ENCODE data around the gene ABCC8. TPM values are rescaled to one million over a fixed set of nuclear protein-coding genes. Genes with fewer than 3 reads are reported as not detected.

ABCC8 gene
- total RNA-seq, result not detected

DNA sequence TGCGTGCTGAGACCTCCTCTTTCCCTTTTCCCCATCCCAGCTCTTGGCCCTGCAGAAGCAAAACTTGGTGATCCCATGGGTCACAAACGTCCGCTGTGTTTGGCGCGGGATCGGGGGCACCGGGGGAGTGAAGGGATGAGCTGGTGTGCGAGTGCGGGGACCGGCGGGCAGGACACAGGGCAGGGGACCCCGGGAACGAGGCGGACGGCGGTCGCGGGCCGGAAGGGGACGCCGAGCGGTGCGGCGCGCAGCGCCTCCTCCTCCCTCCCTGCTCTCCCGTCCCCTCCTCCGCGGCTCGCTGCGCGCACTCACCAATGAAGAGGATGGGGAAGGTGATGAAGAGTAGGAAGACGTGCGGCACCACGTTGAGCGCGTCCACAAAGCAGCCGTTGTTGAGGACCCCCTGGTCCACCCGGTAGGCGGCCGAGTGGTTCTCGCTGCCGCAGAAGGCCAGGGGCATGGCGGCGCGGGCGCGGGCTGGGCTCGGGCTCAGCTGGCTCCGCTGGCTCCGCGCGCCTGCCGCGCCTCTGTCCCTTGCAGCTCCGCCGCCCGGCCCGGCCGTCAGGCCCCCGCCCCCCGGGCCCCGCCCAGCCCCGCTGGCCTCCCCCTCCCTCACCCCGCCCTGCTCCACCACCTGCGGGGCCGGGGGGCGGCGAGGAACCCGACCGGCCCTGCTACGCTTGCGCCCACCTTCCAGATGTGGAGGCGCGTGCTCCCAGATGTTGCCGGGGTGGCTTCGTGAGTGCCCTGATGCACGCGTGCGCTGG lies at the start of gene ABCC8:
TSS of gene ABCC8 (minus strand) at position 529 of the 767 bp plus-strand sequence. CDS start at position 460, 69 bp downstream.
- Mint-ChIP-seq H3K4me3 (peak within 1 kb of the TSS; percentile 58 to 71), H3K27me3 (ENCODE audit: low read depth) (peaks cover 68% of the 10 kb centered on the region), H3K27ac (no peak within 1 kb of the TSS), H3K36me3 (ENCODE audit: insufficient read depth in 2 of 2) (no peaks in the 10 kb centered on the region), H3K9me3 (no peaks in the 10 kb centered on the region), H3K4me1 (ENCODE audit: low read depth) (peaks cover 8% of the 10 kb centered on the region)
- peak in 1 of 2 donors; percentile 3 for DNase-seq
- peak in 1 of 2 donors; percentile 24 for ATAC-seq (replicated peaks in 1 of 2)

DNA sequence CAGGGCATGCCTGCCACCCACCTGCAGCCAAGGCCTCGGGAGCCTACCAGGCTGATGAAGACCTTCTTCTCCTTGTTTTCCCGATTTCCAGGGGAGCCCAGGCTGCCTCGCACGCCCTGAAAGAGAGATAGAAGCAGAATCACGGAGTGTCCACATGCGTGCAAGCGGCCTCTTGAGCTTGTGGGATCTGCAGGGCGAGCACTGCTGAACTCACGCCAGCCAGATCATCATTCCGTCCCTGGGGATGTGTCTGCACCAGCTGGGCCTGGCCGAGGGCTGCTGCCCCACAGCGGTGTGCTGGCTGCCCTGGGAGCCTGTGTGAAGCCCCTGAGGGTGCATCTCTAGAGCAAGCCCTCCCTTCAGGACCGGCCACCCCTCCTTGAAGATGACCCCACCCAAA lies 49.7 kb upstream of the ABCC8 start:
- no peak overlapping the region for H3K4me3 Mint-ChIP-seq
- no peaks in the 10 kb centered on the region for H3K27me3 Mint-ChIP-seq (ENCODE audit: low read depth)
- no peaks in the 10 kb centered on the region for H3K4me1 Mint-ChIP-seq (ENCODE audit: low read depth)
- no peak overlapping the region for H3K27ac Mint-ChIP-seq
- H3K36me3 Mint-ChIP-seq (ENCODE audit: insufficient read depth in 2 of 2), result no peaks in the 10 kb centered on the region
- DNase-seq (no peak), ATAC-seq (replicated peaks in 1 of 2) (no peak)
- H3K9me3 Mint-ChIP-seq, result no peaks in the 10 kb centered on the region

GRCh38 chr11:17525570-17525969 lies 48.9 kb upstream of the ABCC8 start:
- H3K4me1 Mint-ChIP-seq (ENCODE audit: low read depth), result no peaks in the 10 kb centered on the region
- DNase-seq (no peak), ATAC-seq (replicated peaks in 1 of 2) (no peak)
- no peak overlapping the region for H3K4me3 Mint-ChIP-seq
- H3K9me3 Mint-ChIP-seq, result no peaks in the 10 kb centered on the region
- H3K27me3 Mint-ChIP-seq (ENCODE audit: low read depth), result no peaks in the 10 kb centered on the region
- H3K27ac Mint-ChIP-seq, result no peak overlapping the region
- no peaks in the 10 kb centered on the region for H3K36me3 Mint-ChIP-seq (ENCODE audit: insufficient read depth in 2 of 2)

- Mint-ChIP-seq H3K9me3 (no peaks in the 10 kb centered on the region), H3K27ac (no peak overlapping the region), H3K4me3 (no peak overlapping the region), H3K36me3 (ENCODE audit: insufficient read depth in 2 of 2) (no peaks in the 10 kb centered on the region), H3K4me1 (ENCODE audit: low read depth) (no peaks in the 10 kb centered on the region), H3K27me3 (ENCODE audit: low read depth) (no peaks in the 10 kb centered on the region)
- DNase-seq (no peak), ATAC-seq (replicated peaks in 1 of 2) (no peak)
These were observed 47.6 kb upstream of the ABCC8 start for GRCh38 chr11:17524221-17524620.

DNA sequence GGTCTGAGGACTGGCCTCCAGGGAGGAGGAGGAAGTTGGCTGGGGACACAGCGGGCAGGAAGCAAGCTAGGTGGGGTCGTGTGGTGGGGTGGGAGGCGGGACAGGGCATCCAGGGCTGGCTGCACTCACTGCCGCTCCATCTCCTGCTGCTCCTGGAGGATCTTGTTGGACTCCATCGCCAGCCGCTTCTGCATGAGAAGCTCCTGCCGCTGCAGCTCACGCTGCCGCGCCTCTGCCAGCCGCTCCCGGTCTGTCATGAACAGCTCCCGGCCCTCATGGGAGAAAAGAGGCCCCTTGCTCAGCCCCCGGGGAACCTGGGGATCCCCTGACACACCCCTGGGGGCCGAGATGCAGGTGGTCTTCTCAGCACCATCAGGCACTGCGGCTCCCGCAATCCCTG lies 46.0 kb upstream of the ABCC8 start:
- Mint-ChIP-seq H3K9me3 (no peaks in the 10 kb centered on the region), H3K4me1 (ENCODE audit: low read depth) (no peaks in the 10 kb centered on the region), H3K27me3 (ENCODE audit: low read depth) (no peaks in the 10 kb centered on the region)

GRCh38 chr11:17521106-17521900 lies 44.7 kb upstream of the ABCC8 start:
- no peaks in the 10 kb centered on the region for H3K9me3 Mint-ChIP-seq
- no peaks in the 10 kb centered on the region for H3K4me1 Mint-ChIP-seq (ENCODE audit: low read depth)
- H3K4me3 Mint-ChIP-seq, result no peak overlapping the region
- H3K36me3 Mint-ChIP-seq (ENCODE audit: insufficient read depth in 2 of 2), result no peaks in the 10 kb centered on the region
- no peak for ATAC-seq (replicated peaks in 1 of 2)
- DNase-seq, result no peak
- no peak overlapping the region for H3K27ac Mint-ChIP-seq
- peaks cover 4% of the 10 kb centered on the region for H3K27me3 Mint-ChIP-seq (ENCODE audit: low read depth)

More for the DNA sequence above, 46.0 kb upstream of the ABCC8 start:
- Mint-ChIP-seq H3K27ac (no peak overlapping the region), H3K4me3 (no peak overlapping the region), H3K36me3 (ENCODE audit: insufficient read depth in 2 of 2) (no peaks in the 10 kb centered on the region)
- DNase-seq (no peak), ATAC-seq (replicated peaks in 1 of 2) (no peak)

DNA sequence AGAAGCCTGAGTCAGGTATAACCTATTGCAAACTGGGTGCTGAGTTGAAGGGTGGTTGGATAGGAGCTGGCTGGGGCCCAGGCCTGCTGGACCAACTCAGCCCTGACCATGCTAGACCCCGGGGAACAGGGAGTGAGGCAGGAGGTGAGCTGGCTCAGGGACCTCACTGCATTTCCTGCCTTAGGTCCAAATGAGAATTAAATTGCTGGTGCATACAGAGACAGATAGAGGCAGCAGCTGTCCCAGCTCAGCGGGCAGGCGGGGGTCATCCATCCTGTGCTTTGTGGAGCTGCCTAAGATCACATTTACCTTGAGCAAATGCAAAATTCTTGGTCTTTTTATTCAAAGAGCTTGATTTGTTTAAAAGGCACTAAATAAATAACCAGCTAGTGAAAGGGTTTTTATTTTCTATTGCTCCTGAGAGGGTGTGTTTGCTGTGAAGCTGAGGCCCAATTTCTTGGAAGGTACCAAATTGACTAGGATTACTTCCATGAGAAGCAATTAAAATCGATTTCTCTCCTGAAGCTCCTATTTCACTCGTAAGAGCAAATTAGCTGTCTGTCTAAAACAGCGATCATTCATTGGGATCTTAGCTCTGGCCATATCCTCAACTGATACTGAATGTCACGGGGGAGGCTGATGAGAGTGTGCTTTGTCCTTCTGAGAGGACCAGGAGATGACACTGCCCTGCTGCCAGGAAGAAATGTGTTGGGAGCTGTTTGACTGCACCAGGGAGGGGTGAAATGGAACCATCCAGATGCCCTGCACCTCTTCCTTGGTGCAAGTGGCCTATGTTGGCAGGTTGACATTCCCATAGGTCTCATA lies 42.6 kb upstream of the ABCC8 start:
- DNase-seq (no peak), ATAC-seq (replicated peaks in 1 of 2) (no peak)
- Mint-ChIP-seq H3K27me3 (ENCODE audit: low read depth) (peaks cover 11% of the 10 kb centered on the region), H3K4me1 (ENCODE audit: low read depth) (no peaks in the 10 kb centered on the region), H3K27ac (no peak overlapping the region), H3K4me3 (no peak overlapping the region), H3K36me3 (ENCODE audit: insufficient read depth in 2 of 2) (no peaks in the 10 kb centered on the region), H3K9me3 (no peaks in the 10 kb centered on the region)

GRCh38 chr11:17518366-17518765 lies 41.7 kb upstream of the ABCC8 start:
- no peak overlapping the region for H3K4me3 Mint-ChIP-seq
- H3K36me3 Mint-ChIP-seq (ENCODE audit: insufficient read depth in 2 of 2), result no peaks in the 10 kb centered on the region
- H3K27ac Mint-ChIP-seq, result no peak overlapping the region
- peaks cover 11% of the 10 kb centered on the region for H3K27me3 Mint-ChIP-seq (ENCODE audit: low read depth)
- no peaks in the 10 kb centered on the region for H3K9me3 Mint-ChIP-seq
- DNase-seq, result no peak
- H3K4me1 Mint-ChIP-seq (ENCODE audit: low read depth), result peaks cover 5% of the 10 kb centered on the region
- no peak for ATAC-seq (replicated peaks in 1 of 2)

- peaks cover 19% of the 10 kb centered on the region for H3K27me3 Mint-ChIP-seq (ENCODE audit: low read depth)
- H3K27ac Mint-ChIP-seq, result no peak overlapping the region
- no peak overlapping the region for H3K4me3 Mint-ChIP-seq
- H3K36me3 Mint-ChIP-seq (ENCODE audit: insufficient read depth in 2 of 2), result no peaks in the 10 kb centered on the region
- no peaks in the 10 kb centered on the region for H3K9me3 Mint-ChIP-seq
- DNase-seq (no peak), ATAC-seq (replicated peaks in 1 of 2) (no peak)
- H3K4me1 Mint-ChIP-seq (ENCODE audit: low read depth), result peaks cover 9% of the 10 kb centered on the region
These were observed 40.5 kb upstream of the ABCC8 start for GRCh38 chr11:17517186-17517585.

DNA sequence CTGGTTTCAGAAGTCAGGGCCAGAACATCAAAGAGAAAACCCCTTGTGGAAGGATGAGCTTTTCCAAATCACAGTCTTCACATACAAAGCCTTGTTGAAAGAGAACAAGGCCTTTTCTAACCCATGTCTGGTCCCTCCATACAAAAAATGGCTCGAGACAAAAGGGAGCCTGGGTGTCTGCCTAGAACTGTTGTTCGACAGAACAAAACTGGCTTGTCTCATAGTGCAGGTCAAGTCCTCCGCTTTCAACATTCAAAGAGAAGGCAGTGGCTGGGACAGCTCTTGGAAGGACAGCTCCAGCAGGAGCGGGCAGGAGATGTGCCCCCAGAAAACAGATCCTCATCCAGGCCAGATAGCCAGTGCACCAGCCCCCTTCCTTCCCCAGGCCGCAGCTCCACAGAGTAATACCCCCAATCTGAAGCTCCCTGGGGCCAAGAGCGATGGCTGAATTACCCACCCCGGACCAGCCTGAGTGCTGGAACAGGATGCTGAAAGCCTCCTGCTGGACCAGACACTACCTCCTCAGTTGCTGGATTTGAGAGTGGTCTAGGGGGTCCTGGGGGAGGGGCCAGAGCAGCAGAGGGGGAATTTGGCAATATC lies 40.0 kb upstream of the ABCC8 start:
- H3K4me3 Mint-ChIP-seq, result no peak overlapping the region
- peaks cover 19% of the 10 kb centered on the region for H3K27me3 Mint-ChIP-seq (ENCODE audit: low read depth)
- no peaks in the 10 kb centered on the region for H3K36me3 Mint-ChIP-seq (ENCODE audit: insufficient read depth in 2 of 2)
- peaks cover 9% of the 10 kb centered on the region for H3K4me1 Mint-ChIP-seq (ENCODE audit: low read depth)
- ATAC-seq (replicated peaks in 1 of 2), result no peak
- H3K9me3 Mint-ChIP-seq, result no peaks in the 10 kb centered on the region
- no peak for DNase-seq
- H3K27ac Mint-ChIP-seq, result no peak overlapping the region

DNA sequence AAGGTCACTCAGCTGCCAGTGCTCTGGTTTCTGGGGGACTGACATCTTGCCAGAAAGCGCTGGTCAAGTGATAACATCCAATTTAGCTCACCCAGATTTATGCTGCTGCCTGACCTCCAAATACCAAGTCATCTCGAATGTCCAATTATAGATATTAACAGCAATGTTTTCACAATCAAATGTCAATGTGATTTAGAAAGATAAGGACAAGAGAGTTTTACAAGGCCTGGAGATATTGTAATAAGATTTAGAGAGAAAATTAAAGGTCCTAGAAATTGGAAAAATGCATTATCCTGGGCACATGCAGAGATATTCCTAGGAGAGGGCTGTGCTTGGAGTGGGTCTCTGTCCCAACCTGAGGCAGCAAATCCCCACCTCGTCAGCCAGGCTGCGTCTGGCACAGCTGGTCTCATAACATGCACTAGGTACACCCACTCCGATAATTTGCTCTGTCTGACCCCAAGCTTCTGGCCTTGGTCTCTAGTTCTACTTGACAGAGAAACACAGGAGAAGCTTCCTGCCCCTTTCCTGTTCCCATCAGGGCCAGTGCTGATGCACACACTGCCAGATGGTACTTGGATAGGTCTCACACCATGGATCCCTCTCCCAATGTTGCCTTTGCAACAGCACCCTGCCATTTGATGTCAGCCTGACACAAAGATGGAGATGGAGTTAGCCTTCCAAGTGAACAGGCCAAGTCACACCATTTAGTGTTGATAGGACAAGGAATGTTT lies 39.0 kb upstream of the ABCC8 start:
- H3K27me3 Mint-ChIP-seq (ENCODE audit: low read depth), result peaks cover 19% of the 10 kb centered on the region
- no peaks in the 10 kb centered on the region for H3K36me3 Mint-ChIP-seq (ENCODE audit: insufficient read depth in 2 of 2)
- H3K4me1 Mint-ChIP-seq (ENCODE audit: low read depth), result peaks cover 9% of the 10 kb centered on the region
- no peak overlapping the region for H3K4me3 Mint-ChIP-seq
- no peaks in the 10 kb centered on the region for H3K9me3 Mint-ChIP-seq
- no peak for ATAC-seq (replicated peaks in 1 of 2)
- DNase-seq, result no peak
- H3K27ac Mint-ChIP-seq, result no peak overlapping the region

DNA sequence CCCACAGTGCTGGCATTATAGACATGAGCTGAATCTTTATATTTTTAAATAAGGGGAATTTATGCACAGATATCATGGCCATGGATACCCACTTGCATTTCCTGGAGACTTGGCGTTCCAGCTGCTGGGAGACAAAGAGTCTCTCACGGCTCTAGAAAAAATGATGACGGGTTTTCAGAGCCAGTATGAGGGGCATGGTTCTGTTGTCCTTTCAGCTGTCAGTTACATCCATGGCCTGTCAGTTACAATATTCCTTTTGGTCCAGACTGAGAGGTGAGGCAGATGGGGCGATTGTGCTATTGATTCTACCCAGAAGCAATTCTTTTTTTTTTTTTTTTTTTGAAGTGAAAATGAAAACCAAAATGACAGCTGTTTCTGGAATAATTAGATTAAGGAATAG lies 37.8 kb upstream of the ABCC8 start:
- H3K27ac Mint-ChIP-seq, result no peak overlapping the region
- DNase-seq (no peak), ATAC-seq (replicated peaks in 1 of 2) (no peak)
- H3K36me3 Mint-ChIP-seq (ENCODE audit: insufficient read depth in 2 of 2), result no peaks in the 10 kb centered on the region
- H3K4me1 Mint-ChIP-seq (ENCODE audit: low read depth), result peaks cover 9% of the 10 kb centered on the region
- H3K9me3 Mint-ChIP-seq, result no peaks in the 10 kb centered on the region
- no peak overlapping the region for H3K4me3 Mint-ChIP-seq
- peaks cover 19% of the 10 kb centered on the region for H3K27me3 Mint-ChIP-seq (ENCODE audit: low read depth)

Measured in activated T-cell treated with anti-CD3 and anti-CD28 coated beads, Interleukin-2, amount 50 U/mL, for 72 hours (primary cell).